Measurements from ENCODE around the gene CYB561D2. TPM values are rescaled to one million over a fixed set of nuclear protein-coding genes. Genes with fewer than 3 reads are reported as not detected.

The CYB561D2 gene
- total and polyA plus RNA-seq, 2 of the 13 experiments (the other 11 are each of a cell fraction or from before 2014, with no cell fraction given): 11.1 to 17.2 TPM

DNA sequence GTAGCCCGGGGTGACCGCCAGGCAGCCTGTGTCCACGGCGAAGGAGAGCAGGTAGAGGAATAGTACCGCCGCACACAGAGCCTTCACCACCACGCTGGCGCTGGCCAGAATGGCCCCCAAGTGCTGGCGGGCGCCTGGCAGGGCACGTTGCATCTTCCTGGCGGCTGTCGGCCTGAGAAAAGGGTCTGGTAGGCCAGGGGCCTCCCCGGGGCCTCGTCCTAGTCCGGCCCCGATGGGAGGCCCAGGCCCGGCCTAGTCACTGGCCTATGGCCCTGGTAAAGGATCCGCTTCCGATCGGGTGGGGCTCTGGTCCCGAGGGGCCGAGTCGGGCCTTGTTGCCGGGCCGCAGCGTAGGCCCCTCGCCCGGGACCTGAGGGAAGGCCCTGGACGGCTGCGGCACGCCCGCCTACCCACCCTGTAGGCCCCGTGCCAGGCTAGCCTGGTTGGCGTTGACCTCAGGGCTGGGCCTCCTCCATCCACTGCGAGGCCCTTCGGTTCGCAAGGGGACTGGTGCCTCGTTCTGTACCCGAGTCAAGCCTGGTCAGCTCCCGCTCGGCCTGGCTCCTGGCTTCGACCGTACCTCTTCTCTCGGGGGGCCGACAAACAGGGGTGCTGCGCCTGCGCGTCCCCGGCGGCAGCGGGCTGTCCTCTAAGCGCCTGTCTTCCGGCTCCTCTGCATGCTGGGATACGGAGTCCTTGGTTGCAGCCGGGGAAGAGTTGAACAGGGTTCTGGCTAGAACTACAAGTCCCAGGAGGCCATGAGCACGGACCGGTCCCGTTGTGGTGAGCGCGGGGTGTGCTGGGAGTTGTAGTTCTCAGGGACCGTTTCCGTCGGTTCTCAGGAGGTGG is 8.5 kb downstream of the CYB561D2 start, which contains the start of gene TMEM115 (continued):
- TF ChIP-seq ZNF44 (CRISPR knock-in tag; IDR thresholded peaks at IDR 0.05) (0 out of 2 replicates have a peak, but pooled peaks have one; percentile 80), ZNF776 (CRISPR knock-in tag; IDR thresholded peaks at IDR 0.05) (no peak), ZNF720 (CRISPR knock-in tag; IDR thresholded peaks at IDR 0.05) (no peak), SRSF9 (IDR thresholded peaks at IDR 0.05; ENCODE audit: borderline replicate concordance, insufficient read depth, low read depth, low read length, poor library complexity, severe bottlenecking) (no peak), BCL6 (CRISPR knock-in tag; IDR thresholded peaks at IDR 0.05) (peak; percentile 25; the same call in 1 of the 2 replicates), SP140L (CRISPR knock-in tag; IDR thresholded peaks at IDR 0.05; ENCODE audit: borderline replicate concordance) (no peak), ZNF260 (CRISPR knock-in tag; IDR thresholded peaks at IDR 0.05; ENCODE audit: borderline replicate concordance, low read depth) (no peak), SATB2 (CRISPR knock-in tag; IDR thresholded peaks at IDR 0.05) (no peak; the same call in 1 of the 2 replicates), GZF1 (CRISPR knock-in tag; IDR thresholded peaks at IDR 0.05) (peak; percentile 50; the same call in 1 of the 2 replicates), RFX5 (IDR thresholded peaks at IDR 0.05; ENCODE audit: low read depth, low read length) (no peak), MYC (CRISPR knock-in tag; IDR thresholded peaks at IDR 0.05; ENCODE audit: borderline replicate concordance) (peak; percentile 66), ZNF766 (CRISPR knock-in tag; IDR thresholded peaks at IDR 0.05; ENCODE audit: borderline replicate concordance) (peak; percentile 70; the same call in 1 of the 2 replicates), SP2 (CRISPR knock-in tag; IDR thresholded peaks at IDR 0.05) (0 out of 2 replicates have a peak, but pooled peaks have one; percentile 1)
- TF ChIP-seq, protein P1, sequence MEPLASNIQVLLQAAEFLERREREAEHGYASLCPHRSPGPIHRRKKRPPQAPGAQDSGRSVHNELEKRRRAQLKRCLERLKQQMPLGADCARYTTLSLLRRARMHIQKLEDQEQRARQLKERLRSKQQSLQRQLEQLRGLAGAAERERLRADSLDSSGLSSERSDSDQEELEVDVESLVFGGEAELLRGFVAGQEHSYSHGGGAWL (CRISPR knock-in tag; IDR thresholded peaks at IDR 0.05): peak; percentile 94; the same call in 1 of the 2 replicates
- TF ChIP-seq, protein P2, sequence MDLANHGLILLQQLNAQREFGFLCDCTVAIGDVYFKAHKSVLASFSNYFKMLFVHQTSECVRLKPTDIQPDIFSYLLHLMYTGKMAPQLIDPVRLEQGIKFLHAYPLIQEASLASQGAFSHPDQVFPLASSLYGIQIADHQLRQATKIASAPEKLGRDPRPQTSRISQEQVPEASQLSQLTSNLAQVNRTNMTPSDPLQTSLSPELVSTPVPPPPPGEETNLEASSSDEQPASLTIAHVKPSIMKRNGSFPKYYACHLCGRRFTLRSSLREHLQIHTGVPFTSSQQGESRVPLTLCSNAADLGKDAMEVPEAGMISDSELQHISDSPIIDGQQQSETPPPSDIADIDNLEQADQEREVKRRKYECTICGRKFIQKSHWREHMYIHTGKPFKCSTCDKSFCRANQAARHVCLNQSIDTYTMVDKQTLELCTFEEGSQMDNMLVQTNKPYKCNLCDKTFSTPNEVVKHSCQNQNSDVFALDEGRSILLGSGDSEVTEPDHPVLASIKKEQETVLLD (CRISPR knock-in tag; IDR thresholded peaks at IDR 0.05; ENCODE audit: low read depth): no peak
- TF ChIP-seq, protein P3, sequence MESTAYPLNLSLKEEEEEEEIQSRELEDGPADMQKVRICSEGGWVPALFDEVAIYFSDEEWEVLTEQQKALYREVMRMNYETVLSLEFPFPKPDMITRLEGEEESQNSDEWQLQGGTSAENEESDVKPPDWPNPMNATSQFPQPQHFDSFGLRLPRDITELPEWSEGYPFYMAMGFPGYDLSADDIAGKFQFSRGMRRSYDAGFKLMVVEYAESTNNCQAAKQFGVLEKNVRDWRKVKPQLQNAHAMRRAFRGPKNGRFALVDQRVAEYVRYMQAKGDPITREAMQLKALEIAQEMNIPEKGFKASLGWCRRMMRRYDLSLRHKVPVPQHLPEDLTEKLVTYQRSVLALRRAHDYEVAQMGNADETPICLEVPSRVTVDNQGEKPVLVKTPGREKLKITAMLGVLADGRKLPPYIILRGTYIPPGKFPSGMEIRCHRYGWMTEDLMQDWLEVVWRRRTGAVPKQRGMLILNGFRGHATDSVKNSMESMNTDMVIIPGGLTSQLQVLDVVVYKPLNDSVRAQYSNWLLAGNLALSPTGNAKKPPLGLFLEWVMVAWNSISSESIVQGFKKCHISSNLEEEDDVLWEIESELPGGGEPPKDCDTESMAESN (CRISPR knock-in tag; conservative IDR thresholded peaks at IDR 0.05): peak; percentile 92
- TF ChIP-seq, protein P4, sequence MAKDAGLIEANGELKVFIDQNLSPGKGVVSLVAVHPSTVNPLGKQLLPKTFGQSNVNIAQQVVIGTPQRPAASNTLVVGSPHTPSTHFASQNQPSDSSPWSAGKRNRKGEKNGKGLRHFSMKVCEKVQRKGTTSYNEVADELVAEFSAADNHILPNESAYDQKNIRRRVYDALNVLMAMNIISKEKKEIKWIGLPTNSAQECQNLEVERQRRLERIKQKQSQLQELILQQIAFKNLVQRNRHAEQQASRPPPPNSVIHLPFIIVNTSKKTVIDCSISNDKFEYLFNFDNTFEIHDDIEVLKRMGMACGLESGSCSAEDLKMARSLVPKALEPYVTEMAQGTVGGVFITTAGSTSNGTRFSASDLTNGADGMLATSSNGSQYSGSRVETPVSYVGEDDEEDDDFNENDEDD (CRISPR knock-in tag; IDR thresholded peaks at IDR 0.05; ENCODE audit: borderline replicate concordance): peak; percentile 40; the same call in 1 of the 2 replicates
- TF ChIP-seq, protein P5, sequence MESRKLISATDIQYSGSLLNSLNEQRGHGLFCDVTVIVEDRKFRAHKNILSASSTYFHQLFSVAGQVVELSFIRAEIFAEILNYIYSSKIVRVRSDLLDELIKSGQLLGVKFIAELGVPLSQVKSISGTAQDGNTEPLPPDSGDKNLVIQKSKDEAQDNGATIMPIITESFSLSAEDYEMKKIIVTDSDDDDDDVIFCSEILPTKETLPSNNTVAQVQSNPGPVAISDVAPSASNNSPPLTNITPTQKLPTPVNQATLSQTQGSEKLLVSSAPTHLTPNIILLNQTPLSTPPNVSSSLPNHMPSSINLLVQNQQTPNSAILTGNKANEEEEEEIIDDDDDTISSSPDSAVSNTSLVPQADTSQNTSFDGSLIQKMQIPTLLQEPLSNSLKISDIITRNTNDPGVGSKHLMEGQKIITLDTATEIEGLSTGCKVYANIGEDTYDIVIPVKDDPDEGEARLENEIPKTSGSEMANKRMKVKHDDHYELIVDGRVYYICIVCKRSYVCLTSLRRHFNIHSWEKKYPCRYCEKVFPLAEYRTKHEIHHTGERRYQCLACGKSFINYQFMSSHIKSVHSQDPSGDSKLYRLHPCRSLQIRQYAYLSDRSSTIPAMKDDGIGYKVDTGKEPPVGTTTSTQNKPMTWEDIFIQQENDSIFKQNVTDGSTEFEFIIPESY (CRISPR knock-in tag; IDR thresholded peaks at IDR 0.05): no peak
- TF ChIP-seq, protein P6, sequence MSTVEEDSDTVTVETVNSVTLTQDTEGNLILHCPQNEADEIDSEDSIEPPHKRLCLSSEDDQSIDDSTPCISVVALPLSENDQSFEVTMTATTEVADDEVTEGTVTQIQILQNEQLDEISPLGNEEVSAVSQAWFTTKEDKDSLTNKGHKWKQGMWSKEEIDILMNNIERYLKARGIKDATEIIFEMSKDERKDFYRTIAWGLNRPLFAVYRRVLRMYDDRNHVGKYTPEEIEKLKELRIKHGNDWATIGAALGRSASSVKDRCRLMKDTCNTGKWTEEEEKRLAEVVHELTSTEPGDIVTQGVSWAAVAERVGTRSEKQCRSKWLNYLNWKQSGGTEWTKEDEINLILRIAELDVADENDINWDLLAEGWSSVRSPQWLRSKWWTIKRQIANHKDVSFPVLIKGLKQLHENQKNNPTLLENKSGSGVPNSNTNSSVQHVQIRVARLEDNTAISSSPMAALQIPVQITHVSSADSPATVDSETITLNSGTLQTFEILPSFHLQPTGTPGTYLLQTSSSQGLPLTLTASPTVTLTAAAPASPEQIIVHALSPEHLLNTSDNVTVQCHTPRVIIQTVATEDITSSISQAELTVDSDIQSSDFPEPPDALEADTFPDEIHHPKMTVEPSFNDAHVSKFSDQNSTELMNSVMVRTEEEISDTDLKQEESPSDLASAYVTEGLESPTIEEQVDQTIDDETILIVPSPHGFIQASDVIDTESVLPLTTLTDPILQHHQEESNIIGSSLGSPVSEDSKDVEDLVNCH (CRISPR knock-in tag; IDR thresholded peaks at IDR 0.05): no peak
